Activated T-cell treated with anti-CD3 and anti-CD28 coated beads, Interleukin-2, amount 50 U/mL, for 48 hours (primary cell): ENCODE results near the gene HSPBAP1.
"Not testable (repeated sequence)": the region's sequence is repeated elsewhere in the genome, so short reads cannot be mapped to it uniquely, and the experiment has no call there.

ENCODE experiments used
- DNase-seq, 2 experiments: peaks; one replicate each; pipeline ENCODE4 v3.0.0-alpha.2; 2020

HSPBAP1 gene

DNA sequence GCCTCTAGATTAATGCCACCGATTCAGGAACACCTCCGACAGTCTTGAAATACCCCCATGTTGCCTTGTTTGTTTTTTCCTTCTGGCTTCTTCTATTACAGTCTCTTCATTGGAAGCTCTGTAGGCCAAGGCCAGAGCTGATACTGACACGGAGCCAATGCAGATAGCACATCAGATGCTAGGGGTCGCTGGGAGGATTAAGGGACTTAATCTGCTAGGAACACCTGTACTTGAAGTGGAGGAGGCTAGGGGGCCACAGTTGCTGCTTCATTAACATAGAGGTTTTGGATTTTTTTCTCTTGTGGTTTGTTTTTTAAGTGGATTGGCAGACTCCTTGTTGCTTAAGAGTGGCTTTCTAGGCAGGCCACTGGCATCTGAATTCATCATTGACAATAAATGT, 63.4 kb downstream of the HSPBAP1 start:
- no peak for DNase-seq

DNA sequence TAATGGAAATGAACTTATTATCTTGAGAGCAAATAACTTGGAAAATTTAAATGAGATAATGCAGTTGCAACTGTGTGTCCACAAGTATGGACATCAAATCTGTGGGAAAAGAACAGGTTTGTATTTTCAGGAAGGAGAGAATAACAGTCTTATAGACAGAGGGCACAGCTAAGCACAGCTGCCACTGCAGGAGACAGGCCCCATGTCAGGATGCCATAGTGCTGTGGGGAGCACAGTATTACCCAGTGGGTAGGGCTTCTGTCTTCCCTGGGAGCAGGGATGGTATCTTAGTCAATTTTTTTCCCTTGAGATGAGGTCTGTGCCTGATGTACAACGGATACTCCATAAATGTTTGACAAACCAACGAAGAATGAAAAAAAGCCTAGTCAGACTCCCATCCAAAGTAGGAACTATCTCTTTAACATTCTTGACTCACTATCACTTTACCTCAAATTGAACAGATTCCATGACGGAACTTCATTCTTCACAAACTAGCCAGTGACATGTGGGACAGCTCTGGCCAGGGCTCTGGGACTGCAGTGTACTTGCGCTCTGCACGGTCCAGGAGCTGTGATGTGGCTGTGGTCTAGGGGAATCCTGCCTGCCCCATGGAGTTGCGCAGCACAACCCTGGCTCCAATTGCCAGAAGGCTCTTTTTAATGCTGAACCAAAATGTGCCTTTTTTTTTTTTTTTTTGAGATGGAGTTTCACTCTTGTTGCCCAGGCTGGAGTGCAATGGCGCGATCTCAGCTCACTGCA, 64.7 kb downstream of the HSPBAP1 start:
- DNase-seq, result no peak

DNA sequence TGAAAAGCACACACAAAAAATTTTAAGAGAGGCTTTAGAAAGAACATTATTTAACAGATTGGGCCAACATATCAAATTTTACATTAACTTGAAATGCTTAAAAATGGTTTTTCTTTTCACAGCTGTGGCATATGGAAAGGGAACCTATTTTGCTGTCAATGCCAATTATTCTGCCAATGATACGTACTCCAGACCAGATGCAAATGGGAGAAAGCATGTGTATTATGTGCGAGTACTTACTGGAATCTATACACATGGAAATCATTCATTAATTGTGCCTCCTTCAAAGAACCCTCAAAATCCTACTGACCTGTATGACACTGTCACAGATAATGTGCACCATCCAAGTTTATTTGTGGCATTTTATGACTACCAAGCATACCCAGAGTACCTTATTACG, 65.4 kb downstream of the HSPBAP1 start:
- no peak for DNase-seq

DNA sequence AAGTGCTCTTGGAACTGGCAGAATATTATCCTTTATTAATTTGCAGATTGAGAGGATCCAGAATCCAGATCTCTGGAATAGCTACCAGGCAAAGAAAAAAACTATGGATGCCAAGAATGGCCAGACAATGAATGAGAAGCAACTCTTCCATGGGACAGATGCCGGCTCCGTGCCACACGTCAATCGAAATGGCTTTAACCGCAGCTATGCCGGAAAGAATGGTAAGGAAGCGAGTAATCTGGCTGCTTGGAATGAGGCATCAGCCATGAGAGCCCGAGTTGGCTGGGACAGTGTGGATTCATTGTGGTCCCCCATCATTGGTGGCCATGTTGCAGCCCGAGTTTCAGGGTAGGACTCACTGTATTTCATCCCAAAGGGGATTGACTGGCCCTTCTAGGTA, 65.9 kb downstream of the HSPBAP1 start:
- no peak for DNase-seq

DNA sequence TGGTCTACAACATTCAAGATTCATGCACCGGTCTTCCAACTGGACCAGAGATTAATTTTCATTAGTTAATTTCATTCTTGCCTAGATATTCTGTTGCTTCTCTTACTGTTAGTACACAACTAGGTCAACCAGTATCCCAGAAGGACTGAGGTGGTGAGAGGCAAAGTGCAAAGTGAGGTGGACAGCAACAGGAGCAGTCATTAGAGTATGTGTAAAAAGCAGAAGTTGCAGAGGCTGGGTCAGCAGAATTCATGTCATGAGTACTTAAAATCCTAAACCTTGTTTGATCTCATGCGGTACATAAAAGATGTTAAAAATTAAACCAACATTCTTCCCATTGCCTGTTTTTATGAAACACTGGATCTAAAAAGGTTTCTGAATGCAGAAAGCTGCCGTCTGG, 66.3 kb downstream of the HSPBAP1 start:
- no peak for DNase-seq

DNA sequence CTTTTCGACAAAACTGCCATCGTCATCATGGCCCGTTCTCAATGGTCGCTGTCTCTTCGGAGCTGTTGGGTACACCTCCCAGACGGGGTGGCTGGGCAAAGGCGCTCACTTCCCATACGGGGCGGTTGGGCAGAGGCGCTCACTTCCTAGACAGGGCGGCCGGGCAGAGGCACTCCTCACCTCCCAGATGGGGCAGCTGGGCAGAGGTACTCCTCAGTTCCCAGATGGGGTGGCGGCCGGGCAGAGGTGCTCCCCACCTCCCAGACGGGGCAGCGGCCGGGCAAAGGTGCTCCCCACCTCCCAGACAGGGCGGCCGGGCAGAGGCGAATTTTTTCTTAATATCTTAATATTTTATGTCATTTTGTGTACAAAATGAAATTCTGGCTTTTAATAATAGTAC, 68.5 kb downstream of the HSPBAP1 start:
- no peak for DNase-seq

DNA sequence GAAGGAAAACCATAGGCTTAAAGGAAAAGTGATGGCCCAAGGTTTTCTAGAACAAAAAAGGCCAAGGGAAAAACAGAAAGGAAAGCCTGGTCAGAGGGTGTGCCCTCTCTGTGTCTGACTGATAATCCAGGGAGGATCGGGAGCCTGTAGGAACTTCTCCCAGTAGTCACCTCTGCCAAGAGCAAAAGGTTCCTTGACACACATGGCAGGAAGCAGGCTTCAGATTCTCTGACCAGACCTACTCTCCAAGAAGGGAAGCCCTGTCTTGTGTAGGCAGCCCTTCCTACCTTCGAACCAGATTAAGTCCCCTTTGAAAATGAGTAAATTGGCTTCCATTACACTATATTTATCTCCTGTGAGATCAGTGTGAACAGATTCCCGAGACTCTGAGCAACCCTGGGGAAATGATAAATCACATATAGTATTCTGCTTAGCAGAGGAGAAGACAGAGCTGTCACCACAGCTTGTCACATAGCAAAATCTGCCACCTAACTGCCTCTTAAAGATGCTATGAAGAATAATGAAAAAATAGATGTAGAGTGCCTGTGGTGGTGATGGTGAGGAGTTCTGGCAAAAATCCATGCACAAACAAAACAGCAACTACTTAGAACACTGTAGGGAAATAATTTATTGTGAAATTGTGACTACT, 74.2 kb downstream of the HSPBAP1 start:
- no peak for DNase-seq

DNA sequence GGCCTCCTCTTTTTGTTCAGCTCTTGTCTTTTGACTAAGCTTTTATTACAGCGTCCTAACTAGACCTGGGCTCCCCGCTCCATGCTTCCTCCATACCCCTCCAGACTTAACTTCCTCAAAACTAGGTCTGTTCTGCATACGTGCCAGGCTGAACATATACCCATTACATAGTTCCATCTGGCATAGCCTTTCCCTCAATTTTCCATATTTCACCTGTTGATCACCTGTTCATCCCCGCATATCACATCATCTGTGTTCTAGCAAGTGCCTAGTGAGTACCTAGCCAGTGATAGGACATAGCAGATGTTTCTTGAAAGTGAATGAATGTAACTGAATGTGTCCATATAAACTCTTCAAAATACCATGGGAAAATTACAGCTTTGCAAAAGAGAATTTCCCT, 77.0 kb downstream of the HSPBAP1 start:
- DNase-seq, result no peak

DNA sequence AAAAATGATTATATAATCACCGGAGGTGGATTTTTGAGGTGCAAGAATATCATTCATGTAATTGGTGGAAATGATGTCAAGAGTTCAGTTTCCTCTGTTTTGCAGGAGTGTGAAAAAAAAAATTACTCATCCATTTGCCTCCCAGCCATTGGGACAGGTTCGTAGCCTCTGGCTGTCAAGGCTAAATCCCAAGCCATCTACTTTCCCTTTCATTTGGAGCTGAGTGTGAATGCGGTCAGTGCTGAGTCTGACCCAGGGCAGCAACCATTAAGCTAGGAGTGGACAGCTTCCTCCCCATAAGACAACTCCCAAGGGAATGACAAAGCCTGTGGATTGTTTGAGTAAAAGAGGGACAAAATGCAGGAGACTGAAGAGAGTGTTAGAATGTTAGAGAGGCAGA, 79.4 kb downstream of the HSPBAP1 start:
- DNase-seq, result no peak

DNA sequence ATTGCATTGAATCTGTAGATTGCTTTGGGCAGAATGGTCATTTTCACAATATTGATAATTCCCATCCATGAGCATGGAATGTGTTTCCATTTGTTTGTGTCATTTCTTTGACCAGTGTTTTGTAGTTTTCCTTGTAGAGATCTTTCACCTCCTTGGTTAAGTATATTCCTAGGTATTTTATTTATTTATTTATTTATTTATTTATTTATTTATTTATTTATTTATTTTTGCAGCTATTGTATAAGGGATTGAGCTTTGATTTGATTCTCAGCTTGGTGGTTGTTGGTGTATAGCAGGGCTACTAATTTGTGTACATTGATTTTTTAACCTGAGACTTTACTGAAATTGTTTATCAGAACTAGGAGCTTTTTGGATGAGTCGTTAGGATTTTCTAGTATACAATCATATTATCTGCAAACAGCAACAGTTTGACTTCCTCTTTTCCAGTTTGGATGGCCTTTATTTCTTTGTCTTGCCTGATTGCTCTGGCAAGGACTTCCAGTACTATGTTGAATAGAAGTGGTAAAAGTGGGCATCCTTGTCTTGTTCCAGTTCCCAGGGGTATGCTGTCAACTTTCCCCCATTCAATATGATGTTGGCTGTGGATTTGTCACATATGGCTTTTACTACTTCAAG, 82.9 kb downstream of the HSPBAP1 start:
- not testable (repeated sequence) for DNase-seq

DNA sequence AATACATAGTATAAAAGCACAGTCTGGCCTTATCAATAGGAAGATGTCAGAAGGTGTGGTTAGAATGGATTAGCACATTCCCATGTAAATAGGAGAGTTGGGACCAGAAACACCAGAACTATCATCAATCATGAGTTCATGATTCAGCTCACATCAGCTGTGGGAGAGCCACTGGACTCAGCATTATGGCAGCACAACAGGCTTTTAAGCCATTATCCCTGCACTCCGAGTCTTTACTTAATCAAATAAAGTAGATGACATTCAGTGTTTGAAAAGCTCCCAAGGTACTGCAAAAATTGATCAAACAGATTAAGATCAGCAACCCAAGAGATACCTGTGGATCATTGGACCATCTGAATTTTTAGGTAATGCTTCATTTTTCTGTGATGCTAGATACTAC, 88.3 kb downstream of the HSPBAP1 start:
- DNase-seq, result no peak

DNA sequence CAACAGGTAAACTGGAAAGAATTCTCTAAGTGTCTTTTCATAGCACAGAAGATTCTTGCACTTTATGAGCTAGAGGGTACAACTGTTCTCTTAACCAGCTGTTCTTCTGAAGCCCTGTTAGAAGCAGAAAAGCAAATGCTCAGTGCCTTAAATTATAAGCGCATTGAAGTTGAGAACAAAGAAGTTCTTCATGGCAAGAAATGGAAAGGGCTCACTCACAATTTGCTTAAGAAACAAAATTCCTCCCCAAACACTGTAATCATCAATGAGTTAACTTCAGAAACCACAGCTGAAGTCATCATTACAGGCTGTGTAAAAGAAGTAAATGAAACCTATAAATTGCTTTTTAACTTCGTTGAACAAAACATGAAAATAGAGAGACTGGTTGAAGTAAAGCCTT, 93.4 kb downstream of the HSPBAP1 start:
- DNase-seq, result no peak

DNA sequence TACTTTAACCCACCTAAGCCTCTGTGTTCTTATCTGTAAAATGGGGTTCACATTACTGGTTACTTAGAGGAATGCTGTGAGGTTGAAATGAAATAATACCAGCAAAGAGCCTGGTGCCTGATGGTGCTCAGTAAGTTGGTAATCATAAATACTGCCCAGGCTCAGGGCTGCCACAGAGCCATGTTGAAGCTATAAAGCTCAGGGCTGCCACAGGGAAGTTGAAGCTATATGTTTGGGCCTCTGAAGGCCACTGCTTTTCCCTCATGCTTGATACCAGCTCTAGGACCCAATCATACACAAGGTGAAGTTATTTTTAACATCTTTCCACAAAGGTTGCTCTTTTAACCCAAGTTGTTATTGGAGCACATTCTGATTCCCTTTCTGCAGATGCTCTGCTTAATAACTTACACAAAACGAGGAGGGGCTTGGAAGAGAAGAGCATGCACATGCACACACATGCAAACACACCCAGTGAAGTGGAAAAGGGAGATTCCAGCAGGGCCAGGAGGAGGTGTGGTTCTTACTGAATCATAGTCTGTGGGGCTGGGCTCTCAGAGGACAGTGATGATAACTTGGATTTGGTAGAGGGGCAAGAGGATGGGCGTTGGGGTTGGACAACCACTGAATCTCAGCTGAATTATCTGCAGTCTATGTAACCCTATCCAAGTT, 95.5 kb downstream of the HSPBAP1 start:
- no peak for DNase-seq

DNA sequence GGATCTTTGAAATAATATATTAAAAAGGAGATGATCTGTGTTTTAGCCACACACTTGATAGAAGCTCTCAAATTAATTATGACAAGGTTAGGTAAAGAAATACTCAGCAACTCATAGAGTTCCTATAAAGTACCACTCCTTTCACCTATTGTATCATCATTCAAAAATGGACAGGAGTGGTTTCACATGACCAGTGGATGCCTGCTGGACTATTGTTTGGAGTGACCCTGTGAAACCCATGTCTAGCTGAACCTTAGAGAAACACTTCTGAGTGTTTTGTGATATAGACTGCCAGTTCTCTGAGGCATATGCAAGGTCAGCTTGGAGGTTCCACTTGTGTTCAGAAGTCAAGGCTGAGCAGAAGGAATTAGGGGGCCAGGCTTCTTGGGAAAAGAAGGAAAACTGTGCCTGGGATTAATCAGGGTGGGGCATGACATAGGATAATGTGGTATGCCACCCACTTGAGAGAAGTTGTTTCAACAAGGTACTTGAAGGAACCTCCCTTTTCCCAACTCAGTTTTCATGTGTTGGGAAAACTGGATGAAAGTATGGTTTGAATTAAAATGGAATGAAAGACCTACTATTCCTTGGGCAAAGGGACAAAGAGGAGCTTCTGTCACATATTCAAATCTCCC, 97.6 kb downstream of the HSPBAP1 start:
- DNase-seq, result no peak

DNA sequence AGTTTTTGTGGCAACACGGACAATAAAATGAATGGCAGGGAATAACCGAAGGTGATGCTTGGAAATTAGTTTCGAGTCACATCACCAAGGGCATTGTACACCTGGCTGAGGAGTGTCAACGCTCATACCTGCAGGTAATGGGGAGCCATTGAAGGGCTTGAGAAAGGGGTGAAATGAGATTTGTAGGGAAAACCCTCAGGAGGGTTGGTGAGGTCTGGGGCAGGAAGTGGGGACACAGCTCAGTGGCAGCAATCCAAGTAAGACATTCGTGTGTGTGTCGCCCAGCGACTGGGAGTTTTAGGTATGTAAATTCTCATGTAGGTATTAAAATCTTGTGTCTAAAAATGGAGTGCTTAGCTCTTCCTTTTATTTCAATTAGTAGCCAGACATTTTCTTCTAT, 98.7 kb downstream of the HSPBAP1 start:
- DNase-seq, result no peak

DNA sequence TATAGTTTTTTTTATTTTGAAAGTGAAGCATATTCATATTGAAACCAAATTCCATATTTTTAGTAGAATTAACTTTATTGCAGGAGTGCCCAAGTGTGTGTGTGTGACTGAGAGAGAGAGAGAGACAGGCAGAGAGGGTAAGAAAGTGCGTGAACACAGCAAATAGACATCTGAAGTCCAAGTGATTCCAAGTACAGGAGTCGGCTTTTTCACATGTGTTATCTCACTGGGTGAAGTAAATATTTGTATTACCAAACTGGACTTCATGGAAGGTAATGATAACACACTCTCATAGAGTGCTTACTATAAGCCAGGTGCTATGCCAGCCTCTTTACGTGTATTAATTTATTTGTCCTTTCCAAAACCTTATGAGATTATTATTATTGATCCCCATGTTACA, 101.0 kb downstream of the HSPBAP1 start:
- DNase-seq, result no peak

DNA sequence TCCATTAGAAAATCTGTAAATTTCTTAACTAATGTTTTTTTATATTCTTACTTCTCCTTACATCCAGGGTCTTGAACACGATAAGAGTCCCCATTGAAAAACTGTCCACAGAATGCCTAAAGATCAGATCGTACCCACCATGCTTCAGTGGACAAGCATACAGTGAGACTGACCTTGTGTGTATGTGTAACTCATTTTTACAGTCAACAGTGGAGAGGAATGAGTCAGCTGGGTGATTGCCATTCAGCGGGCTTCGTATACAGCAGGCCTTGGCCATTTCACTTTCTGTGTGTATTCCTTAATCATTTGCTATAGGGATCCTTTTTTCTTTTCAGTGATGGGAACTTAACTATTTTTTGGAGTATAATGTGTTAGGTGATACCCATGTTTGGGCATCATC, 102.4 kb downstream of the HSPBAP1 start:
- no peak for DNase-seq

DNA sequence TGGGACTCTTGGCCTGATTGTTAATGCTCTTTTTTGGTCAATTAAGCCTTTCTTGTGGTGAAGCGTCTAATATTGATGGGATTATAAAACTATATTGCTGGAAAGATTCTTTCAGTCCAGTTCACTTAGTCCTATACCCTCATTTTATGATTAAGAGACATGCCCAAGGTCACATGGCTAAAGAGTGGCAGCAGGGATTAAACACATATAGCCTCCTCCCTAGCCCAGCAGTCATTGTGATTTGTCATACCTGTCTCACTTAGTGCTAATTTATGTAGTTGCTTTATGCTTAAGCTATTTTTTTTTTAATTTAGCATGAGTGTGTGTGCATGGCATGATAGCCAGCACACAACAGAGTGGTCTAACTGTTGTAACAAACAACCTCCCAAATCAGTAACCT, 103.5 kb downstream of the HSPBAP1 start:
- DNase-seq, result no peak
